Skeletal muscle tissue (tissue), 4 donors: Measurements from ENCODE around the gene FNDC5. TPM values are rescaled to one million over a fixed set of nuclear protein-coding genes. Genes with fewer than 3 reads are reported as not detected.

Experiments used
- H3K27ac ChIP-seq: one replicate; pipeline ENCODE4 v1.7.0; 2013; ENCODE audit warnings: mild to moderate bottlenecking, low read depth, low read length, inconsistent platforms
- H3K27me3 ChIP-seq, 3 donors: one replicate each; pipeline ENCODE4 v1.7.0; 2013; ENCODE audit warnings: low read length in 3 of 3; ENCODE audit not compliant: control insufficient read depth in 3 of 3, insufficient read depth in 3 of 3
- H3K36me3 ChIP-seq, 3 donors: one replicate each; pipeline ENCODE4 v1.7.0; 2013; ENCODE audit warnings: low read length in 3 of 3; ENCODE audit not compliant: control insufficient read depth in 3 of 3, insufficient read depth in 3 of 3
- H3K4me1 ChIP-seq, 3 donors: one replicate each; pipeline ENCODE4 v1.7.0; 2013; ENCODE audit warnings: low read length in 3 of 3, mild to moderate bottlenecking in 3 of 3; ENCODE audit not compliant: control insufficient read depth in 3 of 3, insufficient read depth in 3 of 3
- H3K4me3 ChIP-seq, 3 donors: one replicate each; pipeline ENCODE4 v1.7.0; 2013; ENCODE audit warnings: low read length in 3 of 3
- H3K9ac ChIP-seq, 3 donors: one replicate each; pipeline ENCODE4 v1.7.0; 2013; ENCODE audit warnings: low read length in 3 of 3, mild to moderate bottlenecking in 3 of 3, moderate library complexity in 2 of 3, low read depth in 1 of 3
- H3K9me3 ChIP-seq, 3 donors: one replicate each; pipeline ENCODE4 v1.7.0; 2013; ENCODE audit warnings: low read length in 3 of 3; ENCODE audit not compliant: control insufficient read depth in 3 of 3
- total RNA-seq: library from RNA; depleted of rRNA; stranded (reverse); fragments of >200 nt; gene quantifications from one replicate; pipeline ENCODE4 v1.2.3, GENCODE V29; 2014
- donor health status: Osteomylitis.

The FNDC5 gene
- total RNA-seq, 1 donor from 2014 or later = 366 TPM

DNA sequence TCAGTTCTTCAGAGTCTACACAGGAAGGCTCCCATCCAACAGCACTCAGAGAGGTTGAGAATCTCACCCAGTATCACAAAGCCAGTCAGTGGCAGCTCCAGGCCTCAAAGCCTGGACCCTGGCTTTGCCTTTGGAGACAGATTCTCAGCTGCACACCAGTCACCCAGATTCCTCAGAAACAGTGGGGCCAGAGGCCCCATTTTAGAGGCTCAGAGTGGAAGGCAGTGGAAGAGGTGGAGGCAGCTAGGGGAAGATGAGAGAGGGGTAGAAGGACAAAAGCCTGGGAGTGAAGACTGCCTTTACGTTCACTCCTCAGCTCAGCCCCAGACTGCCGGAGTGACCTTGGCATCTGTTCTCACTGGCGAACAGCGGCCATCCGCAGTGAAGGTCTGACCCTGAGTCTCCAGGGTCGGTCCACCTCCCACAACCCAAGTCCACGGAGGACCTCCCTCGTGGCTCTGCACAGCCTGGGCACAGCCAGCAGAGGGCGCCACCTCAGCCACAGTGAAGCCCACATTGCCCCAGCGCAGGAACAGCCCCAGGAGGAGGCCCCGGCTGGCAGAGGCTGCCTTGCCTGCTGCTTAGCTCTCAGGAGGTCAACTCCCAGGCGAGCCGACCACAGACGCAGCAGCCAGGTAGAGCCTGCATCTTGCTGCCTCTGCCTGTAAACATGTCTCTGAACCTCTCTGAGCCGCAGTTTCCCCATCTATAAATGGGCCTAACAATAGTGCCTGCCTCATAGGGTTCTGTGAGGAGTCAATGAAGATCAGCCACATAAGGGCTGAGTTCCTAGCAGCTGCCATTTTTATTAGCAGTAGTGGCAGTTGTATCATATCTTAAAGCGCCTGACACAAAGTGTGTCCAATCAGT is 5.9 kb upstream of the FNDC5 start:
- Histone ChIP-seq H3K27ac (no peak overlapping the region), H3K9ac (no peak overlapping the region), H3K4me3 (no peak overlapping the region), H3K9me3 (no peaks in the 10 kb centered on the region), H3K36me3 (no peaks in the 10 kb centered on the region), H3K27me3 (peaks cover 0 to 6% (median 4%) of the 10 kb centered on the region in 3 donors), H3K4me1 (peaks cover 19 to 44% (median 34%) of the 10 kb centered on the region in 3 donors)

GRCh38 chr1:32874860-32875752 is 4.4 kb upstream of the FNDC5 start:
- H3K9ac ChIP-seq = no peak overlapping the region
- H3K27ac ChIP-seq = no peak overlapping the region
- peaks cover 0 to 6% (median 4%) of the 10 kb centered on the region in 3 donors for H3K27me3 ChIP-seq
- peaks cover 19 to 42% (median 32%) of the 10 kb centered on the region in 3 donors for H3K4me1 ChIP-seq
- no peaks in the 10 kb centered on the region for H3K36me3 ChIP-seq
- H3K9me3 ChIP-seq = no peaks in the 10 kb centered on the region
- no peak overlapping the region for H3K4me3 ChIP-seq

DNA sequence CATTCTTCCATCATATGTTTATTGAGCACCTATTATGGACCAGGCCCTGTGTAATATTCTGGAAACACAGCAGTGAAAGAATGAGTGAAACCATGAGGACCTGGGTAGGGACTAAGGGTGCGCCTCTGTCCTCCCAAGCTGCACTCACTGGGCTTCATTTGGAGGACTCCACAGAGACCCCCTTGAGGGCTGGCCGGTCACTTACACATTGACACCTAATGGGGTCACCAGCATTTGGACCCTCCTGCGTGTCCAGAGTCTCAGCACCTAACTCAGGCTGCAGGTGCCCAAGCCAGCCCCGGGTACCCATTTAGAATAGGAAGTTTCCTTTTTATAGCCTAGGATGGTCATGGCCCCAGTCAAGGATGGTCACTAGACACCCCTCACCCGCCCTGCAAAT is 2.8 kb upstream of the FNDC5 start:
- peaks cover 29 to 49% (median 47%) of the 10 kb centered on the region in 3 donors for H3K4me1 ChIP-seq
- H3K27me3 ChIP-seq = peaks cover 0 to 6% (median 4%) of the 10 kb centered on the region in 3 donors
- no peak overlapping the region for H3K9ac ChIP-seq
- no peak overlapping the region for H3K4me3 ChIP-seq
- H3K36me3 ChIP-seq = no peaks in the 10 kb centered on the region
- no peak overlapping the region for H3K27ac ChIP-seq
- no peaks in the 10 kb centered on the region for H3K9me3 ChIP-seq

DNA sequence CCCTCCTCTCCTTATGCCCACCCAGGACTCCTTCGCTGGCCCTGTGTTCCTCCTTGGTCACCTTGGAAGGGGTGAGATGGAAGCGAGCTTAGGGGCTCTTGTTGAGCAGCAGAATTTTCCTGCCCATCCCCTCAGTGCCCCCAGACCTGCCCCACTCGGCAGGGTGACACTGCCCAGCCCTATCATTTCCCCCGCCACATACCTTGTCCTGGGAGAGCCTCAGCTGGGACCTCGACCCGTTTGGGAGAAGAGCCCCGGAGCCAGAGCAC is 1.4 kb upstream of the FNDC5 start:
- Histone ChIP-seq H3K9ac (peak overlapping the region in 1 of 3 donors; percentile 6), H3K27me3 (peaks cover 0 to 4% (median 0%) of the 10 kb centered on the region in 3 donors), H3K9me3 (no peaks in the 10 kb centered on the region), H3K4me3 (peak overlapping the region in 2 of 3 donors; percentile 24 to 38), H3K36me3 (peaks cover 0 to 9% (median 8%) of the 10 kb centered on the region in 3 donors), H3K27ac (no peak overlapping the region), H3K4me1 (peaks cover 25 to 35% (median 35%) of the 10 kb centered on the region in 3 donors)

GRCh38 chr1:32871364-32872191 is 866 bp upstream of the FNDC5 start:
- no peak overlapping the region for H3K27ac ChIP-seq
- peak overlapping the region; percentile 65 to 72 (median 68) for H3K4me3 ChIP-seq
- no peaks in the 10 kb centered on the region for H3K27me3 ChIP-seq
- no peaks in the 10 kb centered on the region for H3K9me3 ChIP-seq
- peaks cover 25 to 32% (median 30%) of the 10 kb centered on the region in 3 donors for H3K4me1 ChIP-seq
- peak overlapping the region; percentile 53 to 79 (median 68) for H3K9ac ChIP-seq
- H3K36me3 ChIP-seq = peaks cover 0 to 11% (median 8%) of the 10 kb centered on the region in 3 donors

- peak overlapping the region; percentile 63 to 83 (median 67) for H3K4me3 ChIP-seq
- H3K4me1 ChIP-seq = peaks cover 32 to 38% (median 34%) of the 10 kb centered on the region in 3 donors
- no peaks in the 10 kb centered on the region for H3K27me3 ChIP-seq
- H3K9me3 ChIP-seq = no peaks in the 10 kb centered on the region
- peak overlapping the region; percentile 69 for H3K27ac ChIP-seq
- H3K36me3 ChIP-seq = peaks cover 0 to 12% (median 8%) of the 10 kb centered on the region in 3 donors
- peak overlapping the region; percentile 24 to 88 (median 70) for H3K9ac ChIP-seq
Measured at GRCh38 chr1:32869923-32870614, 643 bp downstream of the FNDC5 start.

DNA sequence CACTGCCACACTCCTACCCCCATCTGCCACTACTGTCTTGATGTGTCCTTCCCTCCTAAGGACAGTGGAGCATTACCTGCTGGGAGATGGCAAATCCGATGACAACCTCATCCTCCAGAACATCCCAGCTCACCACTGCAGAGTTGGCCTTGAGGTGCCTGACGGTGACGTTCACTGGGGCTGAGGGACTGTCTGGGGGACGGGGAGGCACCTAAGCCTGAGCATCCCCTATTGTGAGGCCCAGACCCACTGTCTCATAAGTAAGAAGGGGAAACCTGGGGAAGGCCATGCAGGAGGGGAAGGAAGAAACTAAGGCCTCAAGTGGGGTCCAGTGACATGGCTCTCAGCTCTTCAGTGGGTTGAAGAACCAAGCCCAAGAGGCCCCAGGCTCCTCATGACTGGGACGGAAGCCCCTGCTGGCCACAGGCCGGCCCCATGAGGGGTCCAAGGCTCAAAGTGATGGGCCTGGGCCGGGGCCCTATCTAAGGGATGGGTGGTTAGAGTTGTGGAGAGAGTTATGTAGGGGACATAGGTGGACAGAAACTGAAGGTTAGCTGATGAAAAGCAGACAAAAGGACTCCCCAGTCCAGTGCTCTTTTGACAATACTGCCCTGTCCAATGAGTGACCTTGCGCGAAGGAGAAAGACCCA is 1.8 kb downstream of the FNDC5 start:
- H3K36me3 ChIP-seq = peaks cover 0 to 13% (median 8%) of the 10 kb centered on the region in 3 donors
- H3K9me3 ChIP-seq = no peaks in the 10 kb centered on the region
- H3K27me3 ChIP-seq = no peaks in the 10 kb centered on the region
- peak overlapping the region; percentile 69 for H3K27ac ChIP-seq
- H3K4me1 ChIP-seq = peaks cover 43 to 48% (median 43%) of the 10 kb centered on the region in 3 donors
- H3K4me3 ChIP-seq = peak overlapping the region in 1 of 3 donors; percentile 83
- peak overlapping the region in 1 of 3 donors; percentile 88 for H3K9ac ChIP-seq

DNA sequence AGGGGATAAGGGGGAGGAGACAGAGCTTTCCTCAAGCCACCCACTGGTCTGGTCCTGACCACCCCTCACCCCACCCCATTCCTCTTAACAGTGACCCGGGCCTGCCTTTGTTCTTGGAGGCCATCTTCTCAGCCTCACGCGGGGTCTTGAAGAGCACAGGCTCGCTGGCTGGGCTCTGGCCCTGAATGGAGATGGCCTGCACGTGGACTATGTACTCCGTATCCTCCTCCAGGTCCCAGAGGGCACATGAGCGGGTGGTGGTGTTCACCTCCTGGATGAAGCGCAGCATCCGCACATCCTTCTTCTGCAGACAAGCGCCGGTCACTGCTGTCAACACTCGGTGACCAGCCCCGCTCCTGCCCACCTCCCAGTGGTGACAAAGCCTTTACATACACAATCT is 2.6 kb downstream of the FNDC5 start:
- H3K36me3 ChIP-seq = peaks cover 5 to 16% (median 8%) of the 10 kb centered on the region in 3 donors
- no peak overlapping the region for H3K27ac ChIP-seq
- no peak overlapping the region for H3K4me3 ChIP-seq
- H3K9me3 ChIP-seq = no peaks in the 10 kb centered on the region
- no peaks in the 10 kb centered on the region for H3K27me3 ChIP-seq
- H3K9ac ChIP-seq = no peak overlapping the region
- H3K4me1 ChIP-seq = peaks cover 49 to 56% (median 51%) of the 10 kb centered on the region in 3 donors
